ENCODE data around the gene FKBP6.

Gene FKBP6

GRCh38 chr7:73332447-73332846 lies 4.5 kb downstream of the FKBP6 start:
- DNase-seq (ENCODE audit: low spot score in 2 of 2) (no peak), ATAC-seq (ENCODE audit: low read depth) (no peak)
- H3K27me3 Mint-ChIP-seq = peaks cover 1% of the 10 kb centered on the region
- no peaks in the 10 kb centered on the region for H3K36me3 Mint-ChIP-seq
- no peaks in the 10 kb centered on the region for H3K9me3 Mint-ChIP-seq
- H3K4me1 Mint-ChIP-seq = no peaks in the 10 kb centered on the region
- H3K27ac Mint-ChIP-seq = no peak overlapping the region
- no peak overlapping the region for H3K4me3 Mint-ChIP-seq

DNA sequence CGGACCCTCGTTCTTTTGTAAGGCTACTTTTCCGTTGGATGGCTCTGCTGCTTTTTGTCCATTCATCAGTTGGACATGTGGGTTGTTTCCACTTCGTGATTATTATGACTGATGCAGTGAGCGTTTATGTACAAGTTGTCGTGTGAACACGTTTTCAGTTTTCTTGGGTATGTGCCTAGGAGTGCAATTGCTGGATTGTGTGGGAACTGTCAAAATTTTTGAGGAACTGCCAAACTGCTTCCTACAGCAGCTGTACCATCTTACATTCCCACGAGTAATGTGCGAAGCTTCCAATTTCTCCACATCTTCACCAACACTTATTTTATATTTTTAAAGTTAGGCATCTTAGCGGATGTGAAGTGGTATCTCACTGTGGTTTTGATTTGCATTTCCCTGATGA lies 10.4 kb downstream of the FKBP6 start:
- ATAC-seq (ENCODE audit: low read depth) (no peak), DNase-seq (ENCODE audit: low spot score in 2 of 2) (no peak)
- H3K4me1 Mint-ChIP-seq = peaks cover 6% of the 10 kb centered on the region
- H3K27me3 Mint-ChIP-seq = peaks cover 4% of the 10 kb centered on the region
- H3K27ac Mint-ChIP-seq = no peak overlapping the region
- no peak overlapping the region for H3K4me3 Mint-ChIP-seq
- H3K36me3 Mint-ChIP-seq = no peaks in the 10 kb centered on the region
- no peaks in the 10 kb centered on the region for H3K9me3 Mint-ChIP-seq

DNA sequence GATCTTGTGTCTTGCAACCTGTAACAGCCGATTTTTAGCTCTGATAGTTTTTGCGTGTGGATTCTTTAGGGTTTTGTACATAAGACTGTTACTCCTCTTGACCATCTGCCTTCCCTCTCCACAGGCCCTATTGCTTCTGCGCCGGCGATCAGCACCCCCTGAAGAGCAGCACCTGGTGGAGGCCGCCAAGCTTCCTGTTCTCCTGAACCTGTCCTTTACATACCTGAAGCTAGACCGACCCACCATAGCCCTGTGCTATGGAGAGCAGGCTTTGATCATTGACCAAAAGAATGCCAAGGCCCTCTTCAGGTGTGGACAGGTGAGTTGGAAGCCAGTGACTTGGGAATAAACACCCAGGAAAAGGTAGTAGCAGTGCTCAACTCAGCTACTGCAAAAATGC lies 12.6 kb downstream of the FKBP6 start:
- Mint-ChIP-seq H3K27ac (no peak overlapping the region), H3K9me3 (no peaks in the 10 kb centered on the region), H3K27me3 (peaks cover 7% of the 10 kb centered on the region), H3K4me1 (peaks cover 6% of the 10 kb centered on the region), H3K36me3 (no peaks in the 10 kb centered on the region), H3K4me3 (no peak overlapping the region)
- no peak for ATAC-seq (ENCODE audit: low read depth)
- DNase-seq (ENCODE audit: low spot score in 2 of 2) = no peak

GRCh38 chr7:73341877-73342276 lies 13.9 kb downstream of the FKBP6 start:
- no peaks in the 10 kb centered on the region for H3K36me3 Mint-ChIP-seq
- peaks cover 6% of the 10 kb centered on the region for H3K4me1 Mint-ChIP-seq
- H3K4me3 Mint-ChIP-seq = no peak overlapping the region
- ATAC-seq (ENCODE audit: low read depth) = no peak
- H3K27me3 Mint-ChIP-seq = peaks cover 7% of the 10 kb centered on the region
- no peak for DNase-seq (ENCODE audit: low spot score in 2 of 2)
- no peak overlapping the region for H3K27ac Mint-ChIP-seq
- H3K9me3 Mint-ChIP-seq = no peaks in the 10 kb centered on the region

DNA sequence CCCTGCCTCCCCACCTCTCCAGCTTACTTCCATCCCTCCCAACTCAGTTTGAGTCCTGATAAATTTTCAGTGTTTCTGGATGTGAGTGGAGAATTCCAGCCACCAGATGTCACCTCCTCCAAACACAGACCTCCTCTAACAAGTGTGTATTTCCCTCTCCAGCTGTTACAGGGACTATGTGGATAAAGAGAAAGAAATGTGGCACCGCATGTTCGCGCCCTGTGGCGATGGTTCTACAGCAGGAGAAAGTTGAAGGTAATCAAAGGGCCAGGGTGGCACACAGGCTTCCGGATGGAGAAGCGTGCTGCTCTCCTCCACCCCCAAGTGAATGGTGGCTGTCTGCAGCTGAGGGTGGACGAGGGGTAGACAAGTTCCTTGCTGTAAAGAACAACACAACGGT lies 14.7 kb downstream of the FKBP6 start:
- Mint-ChIP-seq H3K36me3 (no peaks in the 10 kb centered on the region), H3K4me1 (peaks cover 6% of the 10 kb centered on the region), H3K4me3 (no peak overlapping the region), H3K9me3 (no peaks in the 10 kb centered on the region), H3K27me3 (peaks cover 7% of the 10 kb centered on the region), H3K27ac (no peak overlapping the region)
- DNase-seq (ENCODE audit: low spot score in 2 of 2) (no peak), ATAC-seq (ENCODE audit: low read depth) (no peak)

DNA sequence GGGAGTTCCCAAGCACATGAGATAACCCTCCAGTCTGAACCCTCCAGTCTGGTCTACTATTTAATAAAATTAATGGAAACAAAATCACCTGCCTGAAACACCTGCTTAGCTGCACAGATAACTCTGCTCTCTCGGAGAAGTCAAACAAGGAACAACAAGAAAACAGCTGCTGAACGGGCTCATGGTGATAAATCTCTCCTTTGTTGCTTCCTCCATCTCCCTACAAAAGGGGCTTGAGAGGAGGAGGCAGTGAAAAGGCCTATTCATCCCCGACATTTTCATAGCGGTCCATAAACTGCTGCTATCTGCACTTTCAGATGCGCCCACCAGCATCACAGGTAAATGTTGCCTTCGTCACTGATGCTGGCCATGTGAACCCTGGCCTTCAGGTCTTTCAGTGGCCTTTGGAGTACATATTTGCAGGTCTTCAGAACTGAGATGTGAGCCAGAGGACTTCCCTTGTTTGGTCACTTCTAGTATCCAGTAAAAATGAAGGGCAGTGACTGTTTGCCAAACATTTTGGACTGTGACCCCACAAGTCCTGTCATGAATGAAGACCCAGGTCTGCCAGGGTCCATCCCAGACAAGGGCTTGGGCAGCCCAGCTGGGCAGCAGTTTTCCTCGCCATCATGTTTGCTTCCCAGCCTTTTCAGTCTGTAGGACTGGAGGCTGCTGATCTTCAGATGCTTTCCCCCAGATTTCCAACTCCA lies 15.9 kb downstream of the FKBP6 start:
- no peak overlapping the region for H3K27ac Mint-ChIP-seq

DNA sequence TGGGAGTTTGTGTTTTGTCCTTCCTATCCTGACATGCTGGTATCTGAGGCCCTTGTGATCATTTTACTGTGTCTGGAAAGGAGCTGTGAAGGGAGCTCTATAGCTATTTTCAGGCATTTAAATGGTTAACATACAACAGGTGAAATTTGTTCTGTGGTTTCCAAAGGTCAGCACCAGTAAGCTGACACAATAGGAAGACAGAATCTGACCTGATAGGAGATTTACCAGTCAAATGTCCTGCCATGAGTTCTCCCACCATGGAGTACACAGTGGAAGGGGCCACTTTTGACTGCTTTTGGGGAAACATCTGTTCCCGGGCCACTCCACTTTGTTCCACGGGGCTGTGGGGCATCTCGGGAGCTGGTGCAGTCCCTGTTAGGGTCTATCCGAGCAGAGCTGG lies 17.6 kb downstream of the FKBP6 start:
- H3K27me3 Mint-ChIP-seq = peaks cover 8% of the 10 kb centered on the region
- no peaks in the 10 kb centered on the region for H3K9me3 Mint-ChIP-seq
- H3K4me1 Mint-ChIP-seq = no peaks in the 10 kb centered on the region
- ATAC-seq (ENCODE audit: low read depth) = no peak
- H3K4me3 Mint-ChIP-seq = no peak overlapping the region
- no peaks in the 10 kb centered on the region for H3K36me3 Mint-ChIP-seq
- DNase-seq (ENCODE audit: low spot score in 2 of 2) = no peak
- H3K27ac Mint-ChIP-seq = no peak overlapping the region

More for the DNA sequence above, 15.9 kb downstream of the FKBP6 start:
- no peak overlapping the region for H3K4me3 Mint-ChIP-seq
- H3K9me3 Mint-ChIP-seq = no peaks in the 10 kb centered on the region
- H3K27me3 Mint-ChIP-seq = peaks cover 8% of the 10 kb centered on the region
- peaks cover 3% of the 10 kb centered on the region for H3K4me1 Mint-ChIP-seq
- no peak for ATAC-seq (ENCODE audit: low read depth)
- no peaks in the 10 kb centered on the region for H3K36me3 Mint-ChIP-seq
- DNase-seq (ENCODE audit: low spot score in 2 of 2) = no peak

DNA sequence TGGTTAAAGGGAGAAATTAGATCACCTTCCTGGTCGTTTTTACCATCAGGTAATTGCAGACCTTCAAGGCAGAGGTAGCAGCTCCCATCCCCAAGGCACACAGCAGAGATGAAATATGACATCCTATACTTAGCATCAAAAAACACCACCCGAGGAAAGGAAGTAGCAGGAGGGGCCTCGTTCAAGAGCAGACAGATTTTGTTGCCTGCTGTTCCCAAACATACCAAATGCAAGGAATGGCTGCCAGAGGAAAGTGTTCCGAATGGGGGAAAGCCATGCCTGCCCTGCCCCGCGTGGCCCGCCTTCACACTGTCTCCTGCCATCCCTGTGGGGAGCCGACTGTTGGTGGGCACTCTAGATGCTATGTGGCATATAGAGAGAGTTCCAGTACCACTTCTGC lies 18.0 kb downstream of the FKBP6 start:
- no peaks in the 10 kb centered on the region for H3K9me3 Mint-ChIP-seq
- no peak overlapping the region for H3K4me3 Mint-ChIP-seq
- H3K36me3 Mint-ChIP-seq = no peaks in the 10 kb centered on the region

GRCh38 chr7:73349763-73350162 lies 21.8 kb downstream of the FKBP6 start:
- H3K36me3 Mint-ChIP-seq = peaks cover 3% of the 10 kb centered on the region

More for the DNA sequence above, 18.0 kb downstream of the FKBP6 start:
- ATAC-seq (ENCODE audit: low read depth) (no peak), DNase-seq (ENCODE audit: low spot score in 2 of 2) (no peak)
- no peaks in the 10 kb centered on the region for H3K4me1 Mint-ChIP-seq
- H3K27ac Mint-ChIP-seq = no peak overlapping the region
- peaks cover 8% of the 10 kb centered on the region for H3K27me3 Mint-ChIP-seq

GRCh38 chr7:73350306-73351068 lies 22.5 kb downstream of the FKBP6 start:
- Mint-ChIP-seq H3K36me3 (peaks cover 3% of the 10 kb centered on the region), H3K4me3 (no peak overlapping the region), H3K27me3 (peaks cover 2% of the 10 kb centered on the region), H3K27ac (no peak overlapping the region), H3K9me3 (peaks cover 5% of the 10 kb centered on the region), H3K4me1 (no peaks in the 10 kb centered on the region)
- DNase-seq (ENCODE audit: low spot score in 2 of 2) (no peak), ATAC-seq (ENCODE audit: low read depth) (no peak)

More at GRCh38 chr7:73349763-73350162, 21.8 kb downstream of the FKBP6 start:
- H3K27ac Mint-ChIP-seq = no peak overlapping the region
- H3K4me3 Mint-ChIP-seq = no peak overlapping the region
- H3K27me3 Mint-ChIP-seq = peaks cover 2% of the 10 kb centered on the region
- peaks cover 5% of the 10 kb centered on the region for H3K9me3 Mint-ChIP-seq
- DNase-seq (ENCODE audit: low spot score in 2 of 2) (no peak), ATAC-seq (ENCODE audit: low read depth) (no peak)
- H3K4me1 Mint-ChIP-seq = no peaks in the 10 kb centered on the region

GRCh38 chr7:73351447-73352167 lies 23.6 kb downstream of the FKBP6 start:
- Mint-ChIP-seq H3K4me1 (no peaks in the 10 kb centered on the region), H3K27me3 (peaks cover 2% of the 10 kb centered on the region), H3K27ac (no peak overlapping the region), H3K4me3 (no peak overlapping the region), H3K36me3 (peaks cover 3% of the 10 kb centered on the region), H3K9me3 (peaks cover 5% of the 10 kb centered on the region)
- ATAC-seq (ENCODE audit: low read depth) (no peak), DNase-seq (ENCODE audit: low spot score in 2 of 2) (no peak)

DNA sequence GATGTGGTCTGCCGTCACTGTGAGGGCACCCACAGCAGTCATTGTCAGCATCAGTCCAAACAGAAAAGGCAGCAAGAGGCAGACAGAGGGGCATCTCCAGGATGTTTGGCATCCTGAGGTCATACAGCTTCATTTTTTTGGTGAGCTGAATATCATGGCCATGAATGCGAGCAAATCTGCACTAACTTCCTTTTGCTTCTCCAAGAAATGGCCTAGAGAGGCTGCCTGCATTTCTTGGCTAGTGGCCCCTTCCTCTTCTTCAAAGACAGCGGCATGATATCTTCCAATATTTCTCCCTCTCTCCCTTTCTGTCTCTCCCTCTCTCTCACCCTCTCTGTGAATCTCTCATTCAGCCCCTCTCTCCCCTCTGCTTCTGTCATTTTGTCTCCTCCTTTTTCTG lies 24.8 kb downstream of the FKBP6 start:
- Mint-ChIP-seq H3K4me1 (no peaks in the 10 kb centered on the region), H3K9me3 (peaks cover 5% of the 10 kb centered on the region), H3K27ac (no peak overlapping the region), H3K27me3 (peaks cover 2% of the 10 kb centered on the region), H3K36me3 (peaks cover 3% of the 10 kb centered on the region), H3K4me3 (no peak overlapping the region)
- no peak for DNase-seq (ENCODE audit: low spot score in 2 of 2)
- no peak for ATAC-seq (ENCODE audit: low read depth)

GRCh38 chr7:73353243-73353642 lies 25.3 kb downstream of the FKBP6 start:
- Mint-ChIP-seq H3K4me1 (no peaks in the 10 kb centered on the region), H3K27ac (no peak overlapping the region)

GRCh38 chr7:73354196-73354595 lies 26.2 kb downstream of the FKBP6 start:
- ATAC-seq (ENCODE audit: low read depth) (no peak), DNase-seq (ENCODE audit: low spot score in 2 of 2) (no peak)
- Mint-ChIP-seq H3K27ac (no peak overlapping the region), H3K4me1 (peaks cover under 1% of the 10 kb centered on the region), H3K9me3 (peaks cover 5% of the 10 kb centered on the region), H3K4me3 (no peak overlapping the region), H3K36me3 (peaks cover 3% of the 10 kb centered on the region), H3K27me3 (peaks cover 1% of the 10 kb centered on the region)

More at GRCh38 chr7:73353243-73353642, 25.3 kb downstream of the FKBP6 start:
- Mint-ChIP-seq H3K27me3 (peaks cover 1% of the 10 kb centered on the region), H3K4me3 (no peak overlapping the region), H3K9me3 (peaks cover 5% of the 10 kb centered on the region), H3K36me3 (peaks cover 3% of the 10 kb centered on the region)
- no peak for ATAC-seq (ENCODE audit: low read depth)
- DNase-seq (ENCODE audit: low spot score in 2 of 2) = no peak

Data from memory B cell (primary cell).